ENCODE results near the gene PDHA1. TPM values are rescaled to one million over a fixed set of nuclear protein-coding genes. Genes with fewer than 3 reads are reported as not detected.

PDHA1 gene
- total RNA-seq, 1 donor from 2014 or later: 147 TPM

DNA sequence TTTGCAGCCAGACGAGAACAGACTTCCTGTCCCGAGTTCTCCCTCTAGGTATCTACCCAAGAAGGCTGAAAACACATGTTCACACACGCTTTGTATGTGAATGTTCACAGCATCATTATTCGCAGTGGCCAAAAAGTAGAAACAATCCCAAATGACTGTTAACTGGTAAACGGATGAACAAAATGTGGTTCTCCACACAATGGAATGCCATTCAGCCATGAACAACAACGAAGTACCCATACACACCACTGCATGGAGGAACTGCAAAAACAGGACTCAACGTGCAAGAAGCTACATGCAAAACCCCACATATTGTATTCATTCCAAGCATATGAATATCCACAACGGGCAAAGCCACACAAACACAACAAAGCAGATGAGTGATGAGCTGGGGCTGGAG lies 45.0 kb downstream of the PDHA1 start:
- Histone ChIP-seq H3K36me3 (no peaks in the 10 kb centered on the region), H3K27me3 (no peaks in the 10 kb centered on the region), H3K79me2 (ENCODE audit: low read depth) (no peaks in the 10 kb centered on the region), H3K9me3 (ENCODE audit: low read depth) (no peaks in the 10 kb centered on the region), H3F3A (ENCODE audit: low read depth) (no peaks in the 10 kb centered on the region), H4K20me1 (ENCODE audit: low read depth) (no peaks in the 10 kb centered on the region), H3K4me1 (no peaks in the 10 kb centered on the region), H3K4me2 (no peak overlapping the region), H3K27ac (no peak overlapping the region), H3K9ac (no peak overlapping the region), H3K4me3 (no peak overlapping the region), H2AFZ (replicated peaks) (no peak overlapping the region)
- Mint-ChIP-seq H3K27me3 (ENCODE audit: insufficient read depth, low read depth) (no peaks in the 10 kb centered on the region), H3K27ac (no peak overlapping the region), H3K9me3 (no peaks in the 10 kb centered on the region), H3K36me3 (no peaks in the 10 kb centered on the region), H3K4me1 (no peaks in the 10 kb centered on the region), H3K4me3 (no peak overlapping the region)
- DNase-seq (ENCODE audit: low spot score): no peak
- TF ChIP-seq EZH2 (IDR thresholded peaks at IDR 0.05) (no peak), EZH2phosphoT487 (IDR thresholded peaks at IDR 0.05) (no peak)
- TF ChIP-seq, protein P1, sequence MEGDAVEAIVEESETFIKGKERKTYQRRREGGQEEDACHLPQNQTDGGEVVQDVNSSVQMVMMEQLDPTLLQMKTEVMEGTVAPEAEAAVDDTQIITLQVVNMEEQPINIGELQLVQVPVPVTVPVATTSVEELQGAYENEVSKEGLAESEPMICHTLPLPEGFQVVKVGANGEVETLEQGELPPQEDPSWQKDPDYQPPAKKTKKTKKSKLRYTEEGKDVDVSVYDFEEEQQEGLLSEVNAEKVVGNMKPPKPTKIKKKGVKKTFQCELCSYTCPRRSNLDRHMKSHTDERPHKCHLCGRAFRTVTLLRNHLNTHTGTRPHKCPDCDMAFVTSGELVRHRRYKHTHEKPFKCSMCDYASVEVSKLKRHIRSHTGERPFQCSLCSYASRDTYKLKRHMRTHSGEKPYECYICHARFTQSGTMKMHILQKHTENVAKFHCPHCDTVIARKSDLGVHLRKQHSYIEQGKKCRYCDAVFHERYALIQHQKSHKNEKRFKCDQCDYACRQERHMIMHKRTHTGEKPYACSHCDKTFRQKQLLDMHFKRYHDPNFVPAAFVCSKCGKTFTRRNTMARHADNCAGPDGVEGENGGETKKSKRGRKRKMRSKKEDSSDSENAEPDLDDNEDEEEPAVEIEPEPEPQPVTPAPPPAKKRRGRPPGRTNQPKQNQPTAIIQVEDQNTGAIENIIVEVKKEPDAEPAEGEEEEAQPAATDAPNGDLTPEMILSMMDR (IDR thresholded peaks at IDR 0.05): no peak

DNA sequence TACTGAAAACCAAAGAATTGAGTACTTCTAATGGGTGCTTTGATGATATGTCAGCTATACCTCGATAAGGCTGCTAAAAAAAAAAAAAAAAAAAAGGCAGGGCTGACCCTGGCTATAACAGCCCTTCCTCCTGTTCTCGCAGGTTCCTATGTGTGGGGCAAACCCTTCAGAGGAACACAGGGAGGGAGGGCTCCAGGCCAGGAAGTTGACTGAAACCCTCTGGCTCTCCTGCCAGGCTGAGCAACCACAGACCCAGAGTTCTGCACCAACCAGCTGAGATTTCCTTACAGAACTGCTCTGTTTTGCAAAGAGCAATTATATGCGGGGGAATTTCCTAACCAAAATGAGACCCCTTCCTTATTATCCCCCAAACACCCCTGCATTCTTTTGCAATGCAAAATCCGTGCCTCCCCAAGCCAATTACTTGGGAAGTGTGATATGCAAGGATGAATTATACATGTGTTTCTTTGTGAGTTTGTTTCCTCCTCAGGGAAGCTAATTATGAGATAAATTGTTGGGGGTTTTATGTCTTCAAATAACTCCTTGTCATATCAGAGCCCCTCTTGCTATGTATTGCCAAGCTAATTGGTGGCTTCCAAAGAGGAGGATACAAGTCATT lies 45.6 kb downstream of the PDHA1 start:
- Mint-ChIP-seq H3K9me3 (no peaks in the 10 kb centered on the region), H3K27me3 (ENCODE audit: insufficient read depth, low read depth) (no peaks in the 10 kb centered on the region), H3K4me3 (no peak overlapping the region), H3K27ac (no peak overlapping the region), H3K36me3 (no peaks in the 10 kb centered on the region), H3K4me1 (no peaks in the 10 kb centered on the region)
- TF ChIP-seq, protein P1 (IDR thresholded peaks at IDR 0.05): no peak
- TF ChIP-seq EZH2 (IDR thresholded peaks at IDR 0.05) (no peak), EZH2phosphoT487 (IDR thresholded peaks at IDR 0.05) (no peak)
- H3K27ac ChIP-seq: no peak overlapping the region
- no peak for DNase-seq (ENCODE audit: low spot score)
- H3F3A ChIP-seq (ENCODE audit: low read depth): no peaks in the 10 kb centered on the region
- H3K36me3 ChIP-seq: no peaks in the 10 kb centered on the region
- H3K79me2 ChIP-seq (ENCODE audit: low read depth): no peaks in the 10 kb centered on the region
- H3K4me3 ChIP-seq: no peak overlapping the region
- no peaks in the 10 kb centered on the region for H3K4me1 ChIP-seq
- no peak overlapping the region for H2AFZ ChIP-seq (replicated peaks)
- no peaks in the 10 kb centered on the region for H4K20me1 ChIP-seq (ENCODE audit: low read depth)
- no peak overlapping the region for H3K9ac ChIP-seq
- no peaks in the 10 kb centered on the region for H3K9me3 ChIP-seq (ENCODE audit: low read depth)
- H3K4me2 ChIP-seq: no peak overlapping the region
- H3K27me3 ChIP-seq: no peaks in the 10 kb centered on the region

DNA sequence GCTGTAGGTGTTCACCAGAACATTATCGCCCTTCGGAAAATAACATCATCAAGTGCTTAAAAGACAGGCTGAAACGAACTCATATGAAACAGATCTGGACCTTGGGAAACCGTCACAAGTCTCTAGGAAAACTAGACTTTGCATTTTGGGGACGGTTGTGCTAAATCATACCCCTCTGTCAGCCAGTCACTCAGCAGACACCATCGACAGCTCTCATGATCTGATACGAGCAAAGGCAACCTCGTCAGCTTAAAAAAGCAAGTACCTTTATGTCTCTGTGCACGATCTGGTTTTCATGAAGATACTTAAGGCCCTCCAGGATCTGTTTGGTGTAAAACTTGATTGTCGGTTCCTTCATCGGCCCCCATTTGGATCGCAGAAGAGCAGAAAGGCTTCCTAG lies 48.4 kb downstream of the PDHA1 start:
- Mint-ChIP-seq H3K9me3 (peaks cover 4% of the 10 kb centered on the region), H3K4me1 (no peaks in the 10 kb centered on the region), H3K27ac (no peak overlapping the region), H3K36me3 (no peaks in the 10 kb centered on the region), H3K27me3 (ENCODE audit: insufficient read depth, low read depth) (no peaks in the 10 kb centered on the region), H3K4me3 (no peak overlapping the region)
- Histone ChIP-seq H3K4me1 (no peaks in the 10 kb centered on the region), H3K4me2 (no peak overlapping the region), H2AFZ (replicated peaks) (no peak overlapping the region), H3K27me3 (no peaks in the 10 kb centered on the region), H3F3A (ENCODE audit: low read depth) (no peaks in the 10 kb centered on the region), H3K36me3 (no peaks in the 10 kb centered on the region), H3K4me3 (no peak overlapping the region), H4K20me1 (ENCODE audit: low read depth) (no peaks in the 10 kb centered on the region), H3K9ac (no peak overlapping the region), H3K9me3 (ENCODE audit: low read depth) (no peaks in the 10 kb centered on the region), H3K79me2 (ENCODE audit: low read depth) (no peaks in the 10 kb centered on the region), H3K27ac (no peak overlapping the region)
- DNase-seq (ENCODE audit: low spot score): no peak
- TF ChIP-seq, protein P1 (IDR thresholded peaks at IDR 0.05): no peak
- no peak for TF ChIP-seq EZH2 (IDR thresholded peaks at IDR 0.05)
- no peak for TF ChIP-seq EZH2phosphoT487 (IDR thresholded peaks at IDR 0.05)

Measured in neural progenitor cell (in vitro differentiated cells).